RKO (cell line): ENCODE results near the gene ACY1.

ENCODE experiments used
- DNase-seq: peaks from one replicate; pipeline ENCODE4 v3.0.0-alpha.2; 2016; ENCODE audit warnings: low spot score

ACY1 gene

DNA sequence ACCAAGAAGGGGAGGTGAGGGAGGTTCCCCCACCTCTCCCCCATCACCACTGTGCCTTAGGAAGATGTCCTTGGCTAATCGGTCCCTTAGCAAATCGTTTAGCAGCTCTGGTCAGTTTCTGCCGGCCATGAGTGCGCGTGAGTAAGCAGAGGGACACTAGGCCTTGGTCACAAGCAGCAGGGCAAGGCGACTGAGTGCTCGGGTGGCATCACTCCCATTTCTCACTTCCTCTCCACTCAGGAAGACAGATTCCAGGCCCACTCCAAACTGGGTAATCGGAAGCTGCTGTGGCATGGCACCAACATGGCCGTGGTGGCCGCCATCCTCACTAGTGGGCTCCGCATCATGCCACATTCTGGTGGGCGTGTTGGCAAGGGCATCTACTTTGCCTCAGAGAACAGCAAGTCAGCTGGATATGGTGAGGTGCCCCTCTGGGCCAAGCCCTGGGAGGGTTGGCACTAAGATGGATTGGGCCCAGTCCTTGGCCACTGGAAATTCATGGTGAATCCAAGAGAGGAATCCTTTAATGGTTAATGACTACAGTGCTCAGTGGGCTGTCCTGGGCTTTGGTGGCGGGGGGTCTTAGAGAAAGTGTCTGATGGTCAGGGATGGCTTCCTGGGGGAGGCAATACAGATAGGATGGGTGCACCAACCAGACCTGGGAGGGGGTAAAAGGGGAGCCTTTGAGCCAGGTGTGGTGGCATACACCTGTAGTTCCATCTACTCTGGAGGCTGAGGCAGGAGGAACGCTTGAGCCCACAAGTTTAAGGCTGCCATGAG is 37.2 kb upstream of the ACY1 start:
- DNase-seq = no peak

DNA sequence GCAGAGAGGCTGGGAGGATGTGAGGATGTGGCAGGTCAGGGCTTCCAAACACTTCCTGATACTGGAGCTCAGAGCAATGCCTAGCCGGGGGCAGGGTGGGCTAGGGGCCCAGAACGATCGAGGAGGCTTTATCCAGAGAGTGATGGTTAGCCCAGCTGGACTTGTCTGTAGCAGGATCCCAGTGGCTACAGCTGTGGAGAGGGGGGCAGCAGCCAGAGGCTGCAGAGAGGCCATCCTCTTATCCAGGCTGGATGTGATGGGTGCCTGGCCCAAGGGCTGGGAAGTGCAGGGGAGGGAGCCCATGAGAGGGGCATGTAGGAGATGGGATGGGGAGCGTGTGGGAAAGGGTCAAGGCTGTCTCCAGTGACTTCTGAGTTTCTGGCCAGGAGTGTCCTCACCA is 36.5 kb upstream of the ACY1 start:
- DNase-seq = no peak

DNA sequence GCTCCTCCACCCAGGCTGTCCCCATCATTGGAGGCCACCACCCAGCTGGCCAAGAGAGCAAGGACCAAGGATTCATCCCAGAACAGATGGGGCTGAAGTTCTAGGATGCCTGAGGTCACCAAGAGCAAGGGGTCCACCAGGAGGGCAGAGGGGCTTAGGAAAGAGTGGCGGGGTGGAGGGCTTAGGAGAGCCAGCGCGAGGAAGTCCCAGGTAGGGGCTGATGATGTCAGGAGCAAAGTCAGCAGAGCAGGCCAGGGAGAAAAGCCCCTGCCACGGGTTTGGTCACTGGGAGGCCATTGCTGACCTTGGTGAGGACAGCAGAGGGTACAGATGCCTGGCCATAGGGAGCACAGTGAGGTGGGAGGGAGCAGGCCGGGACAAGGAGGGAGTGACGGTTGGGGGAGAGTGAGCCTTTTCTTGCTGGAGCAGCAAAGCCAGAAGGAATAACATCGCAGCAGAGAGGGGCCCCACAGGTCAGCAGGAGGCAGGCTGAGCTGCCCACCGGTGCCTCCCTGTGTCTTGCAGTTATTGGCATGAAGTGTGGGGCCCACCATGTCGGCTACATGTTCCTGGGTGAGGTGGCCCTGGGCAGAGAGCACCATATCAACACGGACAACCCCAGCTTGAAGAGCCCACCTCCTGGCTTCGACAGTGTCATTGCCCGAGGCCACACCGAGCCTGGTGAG is 36.0 kb upstream of the ACY1 start:
- no peak for DNase-seq

DNA sequence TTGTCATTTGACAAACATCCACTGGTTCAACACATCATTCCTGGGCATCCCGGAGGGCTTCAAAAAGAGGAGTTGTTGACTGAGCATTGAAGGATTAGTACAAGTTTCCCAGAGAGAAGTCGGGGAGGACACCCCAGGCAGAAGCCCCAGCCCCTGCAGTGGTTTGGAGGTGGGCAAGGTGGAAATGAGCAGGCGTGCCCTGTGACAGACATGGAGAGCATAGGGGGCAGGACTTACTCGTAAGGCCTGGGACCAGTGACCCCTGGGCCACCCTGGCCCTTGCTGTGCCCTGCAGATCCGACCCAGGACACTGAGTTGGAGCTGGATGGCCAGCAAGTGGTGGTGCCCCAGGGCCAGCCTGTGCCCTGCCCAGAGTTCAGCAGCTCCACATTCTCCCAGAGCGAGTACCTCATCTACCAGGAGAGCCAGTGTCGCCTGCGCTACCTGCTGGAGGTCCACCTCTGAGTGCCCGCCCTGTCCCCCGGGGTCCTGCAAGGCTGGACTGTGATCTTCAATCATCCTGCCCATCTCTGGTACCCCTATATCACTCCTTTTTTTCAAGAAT is 35.2 kb upstream of the ACY1 start:
- DNase-seq = no peak

DNA sequence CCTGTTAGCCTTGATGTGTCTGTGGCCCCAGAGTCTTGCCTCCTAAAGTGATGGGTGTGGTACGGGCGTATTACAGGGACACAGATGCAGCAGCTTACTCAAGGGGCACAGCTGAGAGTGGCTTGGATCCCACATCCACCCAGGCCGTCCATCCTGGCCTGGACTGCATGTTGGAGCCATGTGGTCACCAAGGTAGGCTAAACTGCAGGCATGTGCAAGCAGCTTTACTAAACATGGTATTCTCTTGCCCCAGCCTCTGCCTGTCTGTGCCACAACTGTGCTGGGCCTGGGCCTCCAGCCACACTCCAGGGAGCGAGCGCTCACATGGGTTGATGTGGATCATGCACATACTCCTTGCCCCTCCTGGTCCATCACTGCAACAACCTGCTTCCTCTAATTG is 34.2 kb upstream of the ACY1 start:
- DNase-seq = no peak

DNA sequence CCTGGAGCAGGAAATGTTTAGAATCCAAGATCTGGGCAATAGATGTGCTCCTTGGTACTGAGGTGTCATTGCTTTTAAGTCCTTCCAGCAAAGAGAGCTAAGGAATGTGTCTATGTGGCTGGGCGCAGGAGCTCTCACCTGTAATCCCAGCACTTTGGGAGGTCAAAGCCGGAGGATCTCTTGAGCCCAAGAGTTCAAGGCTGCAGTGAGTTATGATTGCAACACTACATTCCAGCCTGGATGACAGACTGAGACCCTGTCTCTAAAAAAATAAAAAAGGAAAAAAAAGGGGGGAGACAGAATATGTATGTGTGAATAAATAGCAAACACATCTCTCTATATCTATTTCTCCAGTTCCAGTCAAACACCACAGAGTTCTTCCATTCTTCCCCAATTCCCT is 32.4 kb upstream of the ACY1 start:
- DNase-seq = no peak

DNA sequence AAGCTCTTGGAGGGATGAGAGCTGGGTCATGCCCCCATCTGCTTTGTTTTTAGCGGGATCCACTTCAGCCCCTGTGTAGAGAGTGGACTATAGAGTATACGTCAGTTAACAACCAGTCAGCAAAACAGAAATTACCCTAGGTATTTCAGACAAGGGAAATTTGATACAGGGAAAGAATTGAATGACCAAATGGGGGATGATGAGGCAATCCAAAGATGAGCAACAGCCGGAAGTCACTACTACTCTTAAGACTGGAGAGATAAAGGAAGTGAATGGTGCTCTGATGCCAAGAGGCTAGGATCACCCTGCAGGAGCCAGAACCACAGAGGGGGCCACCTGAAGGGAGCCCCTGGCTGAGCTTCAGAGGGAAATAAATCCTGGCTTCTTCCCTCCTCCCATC is 29.9 kb upstream of the ACY1 start:
- peak; percentile 66 for DNase-seq

DNA sequence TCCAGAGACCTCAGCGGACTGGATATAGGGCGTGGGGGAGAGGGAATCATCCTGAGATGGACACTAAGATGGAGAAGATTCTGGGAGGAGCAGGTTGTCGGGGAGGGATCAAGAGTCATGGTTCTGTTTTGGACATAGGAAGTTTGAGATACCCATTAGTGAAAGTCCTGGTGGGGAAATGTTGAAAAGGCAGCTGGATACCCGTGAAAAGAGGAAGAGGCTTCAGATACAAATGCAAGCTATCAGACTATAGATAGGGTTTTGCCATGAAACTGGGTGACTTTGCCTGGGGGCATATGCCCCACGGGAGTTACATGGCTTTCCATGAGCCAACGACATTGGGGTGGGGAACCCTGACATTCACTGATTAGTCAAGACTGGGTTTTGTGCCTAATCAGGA is 29.2 kb upstream of the ACY1 start:
- no peak for DNase-seq

DNA sequence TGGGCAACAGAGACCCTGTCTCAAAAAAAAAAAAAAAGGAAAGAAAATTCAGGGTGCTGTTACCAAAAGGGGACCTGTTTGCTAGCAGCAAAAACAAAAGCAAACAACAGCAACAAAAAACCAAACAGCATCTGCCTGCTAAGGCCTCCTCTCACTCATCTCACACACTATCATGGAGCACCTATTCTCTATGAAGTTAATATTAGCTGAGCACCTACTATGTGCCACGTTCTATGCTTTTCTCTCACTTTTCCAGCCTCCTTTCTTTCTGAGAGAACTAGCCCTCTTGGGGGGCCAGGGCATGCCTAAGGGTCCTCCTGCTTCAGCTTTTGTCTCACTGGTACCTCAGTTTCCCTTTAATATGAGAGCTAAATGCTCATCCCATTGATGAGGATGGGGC is 28.6 kb upstream of the ACY1 start:
- no peak for DNase-seq

DNA sequence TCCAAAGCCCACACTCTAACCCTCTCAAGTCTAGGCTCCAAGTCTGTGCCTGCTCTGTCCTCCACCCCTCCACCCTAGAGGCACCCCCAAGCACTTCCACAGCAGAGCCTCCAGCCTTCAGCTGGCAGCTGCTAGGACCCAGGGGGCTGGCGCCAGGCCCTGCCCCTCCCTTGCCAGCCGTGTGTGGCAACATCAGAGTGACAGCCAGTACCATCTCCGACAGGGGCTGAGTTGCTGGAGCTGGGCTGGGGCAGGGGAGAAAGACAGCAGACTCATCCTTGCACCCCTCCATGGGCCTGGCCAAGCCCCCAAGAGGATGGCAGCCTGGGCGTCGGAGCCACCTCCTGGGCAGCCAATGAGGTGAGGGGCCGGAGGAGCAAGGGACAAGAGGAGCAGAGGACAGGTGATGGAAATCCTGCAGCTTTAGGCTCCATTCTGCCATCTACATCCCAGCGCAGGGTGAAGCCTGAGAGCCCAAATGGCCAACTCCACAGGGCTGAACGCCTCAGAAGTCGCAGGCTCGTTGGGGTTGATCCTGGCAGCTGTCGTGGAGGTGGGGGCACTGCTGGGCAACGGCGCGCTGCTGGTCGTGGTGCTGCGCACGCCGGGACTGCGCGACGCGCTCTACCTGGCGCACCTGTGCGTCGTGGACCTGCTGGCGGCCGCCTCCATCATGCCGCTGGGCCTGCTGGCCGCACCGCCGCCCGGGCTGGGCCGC is 28.0 kb upstream of the ACY1 start, which contains the start of gene GPR62:
TSS of gene GPR62 (plus strand) at position 207 of the 718 bp plus-strand sequence. CDS start at position 479, 272 bp downstream.
- DNase-seq = no peak

DNA sequence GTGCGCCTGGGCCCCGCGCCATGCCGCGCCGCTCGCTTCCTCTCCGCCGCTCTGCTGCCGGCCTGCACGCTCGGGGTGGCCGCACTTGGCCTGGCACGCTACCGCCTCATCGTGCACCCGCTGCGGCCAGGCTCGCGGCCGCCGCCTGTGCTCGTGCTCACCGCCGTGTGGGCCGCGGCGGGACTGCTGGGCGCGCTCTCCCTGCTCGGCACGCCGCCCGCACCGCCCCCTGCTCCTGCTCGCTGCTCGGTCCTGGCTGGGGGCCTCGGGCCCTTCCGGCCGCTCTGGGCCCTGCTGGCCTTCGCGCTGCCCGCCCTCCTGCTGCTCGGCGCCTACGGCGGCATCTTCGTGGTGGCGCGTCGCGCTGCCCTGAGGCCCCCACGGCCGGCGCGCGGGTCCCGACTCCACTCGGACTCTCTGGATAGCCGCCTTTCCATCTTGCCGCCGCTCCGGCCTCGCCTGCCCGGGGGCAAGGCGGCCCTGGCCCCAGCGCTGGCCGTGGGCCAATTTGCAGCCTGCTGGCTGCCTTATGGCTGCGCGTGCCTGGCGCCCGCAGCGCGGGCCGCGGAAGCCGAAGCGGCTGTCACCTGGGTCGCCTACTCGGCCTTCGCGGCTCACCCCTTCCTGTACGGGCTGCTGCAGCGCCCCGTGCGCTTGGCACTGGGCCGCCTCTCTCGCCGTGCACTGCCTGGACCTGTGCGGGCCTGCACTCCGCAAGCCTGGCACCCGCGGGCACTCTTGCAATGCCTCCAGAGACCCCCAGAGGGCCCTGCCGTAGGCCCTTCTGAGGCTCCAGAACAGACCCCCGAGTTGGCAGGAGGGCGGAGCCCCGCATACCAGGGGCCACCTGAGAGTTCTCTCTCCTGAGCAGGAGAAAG is 27.2 kb upstream of the ACY1 start:
- DNase-seq = no peak

DNA sequence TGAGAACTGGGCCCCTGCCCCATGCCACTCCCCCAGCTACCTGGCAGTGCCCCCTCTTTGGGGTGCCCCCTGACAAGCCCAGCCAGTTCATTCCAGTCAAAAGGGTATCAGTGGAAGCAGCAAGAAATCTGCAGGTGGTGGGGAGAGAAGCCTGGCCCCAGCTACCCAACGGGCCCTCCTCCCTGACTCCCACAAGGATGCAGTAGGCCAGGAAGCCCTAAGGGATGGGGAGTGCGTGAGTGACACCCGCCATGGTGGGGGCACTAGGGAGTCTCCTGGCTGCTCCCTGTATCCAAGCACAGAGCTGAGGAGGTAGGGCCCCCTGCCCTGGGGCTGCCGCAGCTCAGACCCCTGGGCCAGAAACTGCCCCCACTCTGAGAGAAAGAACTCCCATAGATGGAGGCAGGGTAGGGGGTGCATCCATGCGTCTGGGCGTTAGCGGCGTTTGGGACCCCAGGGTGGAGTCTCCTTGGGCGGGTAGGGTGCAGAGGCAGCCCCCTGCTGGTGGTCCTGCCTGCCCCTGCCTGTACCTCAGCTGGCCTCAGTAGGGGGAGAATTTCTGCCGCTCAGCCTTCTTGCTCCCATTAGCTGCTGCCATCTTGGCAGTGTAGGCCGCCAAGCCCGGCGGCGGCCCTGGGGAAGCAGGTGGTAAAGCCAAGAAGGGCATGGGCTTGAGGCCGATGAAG is 25.7 kb upstream of the ACY1 start:
- no peak for DNase-seq

DNA sequence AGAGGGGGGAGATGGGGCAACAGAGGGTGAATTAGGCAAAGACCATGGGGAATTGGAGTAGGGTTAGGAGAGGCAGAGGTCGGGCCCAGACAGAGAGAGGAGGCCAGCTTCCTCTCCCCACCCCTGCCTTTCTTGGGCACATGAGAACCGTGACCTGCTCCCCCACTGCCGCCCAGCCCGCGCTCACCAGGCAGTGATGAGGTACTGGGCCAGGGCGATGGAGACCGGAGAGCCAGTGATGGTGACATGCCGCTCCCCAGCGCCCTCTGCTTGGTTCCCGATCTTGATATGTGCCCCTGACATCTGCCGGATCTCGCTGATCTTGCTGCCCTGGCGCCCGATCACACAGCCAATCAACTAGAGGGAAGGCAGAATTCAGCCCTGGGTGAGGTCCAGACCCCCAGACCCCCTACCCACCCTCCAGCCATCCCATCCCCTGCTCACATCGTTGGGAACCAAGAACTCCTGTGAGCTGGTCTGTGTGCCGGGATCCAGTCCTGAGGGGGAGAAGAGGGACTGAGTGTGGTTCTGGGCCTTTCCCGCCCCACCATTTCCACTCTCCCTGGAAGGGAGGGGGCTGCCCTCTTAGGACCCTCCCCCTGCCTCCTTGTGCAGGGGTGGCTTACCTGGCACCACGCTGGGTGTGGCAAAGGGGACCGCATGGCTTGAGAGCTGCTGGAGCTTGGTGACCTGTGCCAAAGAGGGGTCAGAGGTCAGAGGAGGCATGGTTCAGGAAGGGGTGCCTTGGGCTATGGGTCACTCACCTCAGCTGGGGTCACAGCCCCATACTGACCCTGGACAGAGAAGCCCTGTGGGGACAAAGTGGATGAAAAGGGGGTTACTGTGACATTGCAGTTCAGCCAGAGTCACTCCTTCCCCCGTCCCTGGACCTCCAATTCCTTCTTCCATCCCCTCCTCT is 24.5 kb upstream of the ACY1 start:
- DNase-seq = no peak

DNA sequence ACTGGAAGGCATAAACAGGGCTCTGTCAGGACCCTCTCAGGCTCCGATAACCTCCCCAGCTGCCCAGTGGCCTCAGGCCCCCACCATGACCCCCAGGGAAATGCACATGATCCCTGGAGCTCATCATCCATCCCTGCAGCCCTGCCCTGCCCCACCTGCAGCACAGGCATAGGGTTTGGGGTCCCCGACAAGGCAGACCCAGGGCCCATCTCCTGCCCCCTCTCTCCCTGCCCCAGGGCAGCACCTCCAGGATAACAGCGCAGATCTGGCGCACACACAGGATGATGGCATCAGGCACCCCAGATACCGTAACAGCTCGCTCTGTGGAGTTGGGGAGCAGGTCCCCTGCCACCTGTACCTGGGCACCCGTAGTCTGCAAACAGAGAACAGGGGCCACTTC is 23.7 kb upstream of the ACY1 start:
- no peak for DNase-seq

DNA sequence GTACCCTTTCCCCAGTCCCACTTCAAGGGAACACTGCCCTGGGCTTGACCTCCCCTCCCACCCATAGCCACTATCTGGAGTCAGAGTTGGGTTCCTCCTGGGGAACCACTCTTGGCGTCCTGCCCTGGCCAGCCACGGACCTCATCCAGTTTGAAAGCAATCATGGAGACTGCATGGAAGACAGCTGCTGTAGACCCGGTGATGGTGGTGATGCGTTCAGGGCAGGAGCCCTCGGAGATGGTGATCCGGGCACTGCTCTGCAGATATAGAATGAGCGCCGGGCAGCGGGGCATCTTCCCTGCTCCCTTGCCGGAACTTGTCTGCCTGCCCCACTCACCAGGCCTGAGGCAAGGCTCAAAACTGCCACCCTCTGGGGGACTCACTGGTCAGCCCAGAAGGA is 22.9 kb upstream of the ACY1 start:
- DNase-seq = no peak

DNA sequence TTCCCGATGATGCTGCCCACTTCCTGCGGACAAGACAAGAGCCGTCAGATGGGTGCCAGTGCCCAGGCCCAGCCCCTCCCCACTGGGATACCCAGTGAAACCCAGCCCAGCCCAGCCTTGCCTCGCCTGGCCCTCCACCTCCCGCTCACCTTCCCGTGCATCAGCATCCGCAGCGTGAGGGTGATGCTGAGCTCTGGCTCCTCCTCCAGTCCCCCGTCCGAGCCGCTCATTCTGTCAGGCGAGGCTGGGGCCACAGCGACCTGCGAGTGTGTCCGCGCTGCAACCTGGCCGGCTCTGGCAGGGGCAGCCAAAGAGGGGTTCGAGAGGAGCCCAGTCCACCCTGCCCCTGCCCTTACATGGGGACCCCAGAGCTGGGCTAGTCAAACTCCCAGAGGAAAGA is 22.3 kb upstream of the ACY1 start:
- DNase-seq = no peak

DNA sequence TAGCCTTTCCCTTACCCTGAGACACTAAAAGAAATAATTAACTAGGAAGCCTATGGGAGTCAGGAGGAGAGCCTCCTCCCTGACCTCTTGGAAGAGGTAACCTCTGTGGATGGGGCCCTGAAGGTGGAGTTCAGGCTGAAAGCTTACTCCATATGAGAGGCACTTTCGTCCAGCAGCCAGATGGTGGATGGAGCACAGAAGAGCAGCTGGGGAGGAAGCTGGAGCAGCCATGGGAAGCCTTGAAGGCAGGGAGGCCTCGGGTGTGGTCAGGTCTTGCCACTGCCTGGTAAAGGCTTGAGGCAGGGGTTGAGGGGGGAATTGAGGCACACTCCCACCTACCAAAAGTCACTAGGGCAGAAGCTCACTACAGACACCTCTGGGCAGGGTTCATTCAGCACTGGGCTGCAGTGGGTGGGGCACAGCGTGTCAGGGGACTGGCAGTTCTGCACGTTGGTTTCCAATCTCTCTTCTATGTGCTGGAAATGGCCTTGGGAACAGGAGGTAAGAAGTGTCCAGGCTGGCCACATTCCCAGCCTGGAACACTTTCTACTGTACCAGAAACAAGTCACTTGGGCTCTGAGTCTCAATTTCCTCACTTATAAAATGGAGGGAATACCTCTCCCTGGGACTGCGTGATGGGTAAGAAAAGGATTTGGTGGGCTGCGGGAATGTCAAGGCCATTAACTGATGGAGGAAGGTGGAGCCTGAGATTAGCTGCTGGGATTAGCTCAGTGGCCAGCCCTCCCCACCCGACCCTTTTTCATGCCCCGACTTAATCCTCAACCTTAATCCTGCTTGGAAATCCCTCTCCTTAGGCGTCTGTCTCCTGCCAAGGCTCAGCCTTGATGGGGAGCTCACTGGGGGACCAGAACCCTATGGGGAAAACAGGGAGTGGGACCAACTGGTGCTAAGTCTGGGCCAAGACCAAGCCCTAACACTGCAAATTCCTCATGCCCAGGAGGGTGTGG is 21.4 kb upstream of the ACY1 start:
- no peak for DNase-seq

DNA sequence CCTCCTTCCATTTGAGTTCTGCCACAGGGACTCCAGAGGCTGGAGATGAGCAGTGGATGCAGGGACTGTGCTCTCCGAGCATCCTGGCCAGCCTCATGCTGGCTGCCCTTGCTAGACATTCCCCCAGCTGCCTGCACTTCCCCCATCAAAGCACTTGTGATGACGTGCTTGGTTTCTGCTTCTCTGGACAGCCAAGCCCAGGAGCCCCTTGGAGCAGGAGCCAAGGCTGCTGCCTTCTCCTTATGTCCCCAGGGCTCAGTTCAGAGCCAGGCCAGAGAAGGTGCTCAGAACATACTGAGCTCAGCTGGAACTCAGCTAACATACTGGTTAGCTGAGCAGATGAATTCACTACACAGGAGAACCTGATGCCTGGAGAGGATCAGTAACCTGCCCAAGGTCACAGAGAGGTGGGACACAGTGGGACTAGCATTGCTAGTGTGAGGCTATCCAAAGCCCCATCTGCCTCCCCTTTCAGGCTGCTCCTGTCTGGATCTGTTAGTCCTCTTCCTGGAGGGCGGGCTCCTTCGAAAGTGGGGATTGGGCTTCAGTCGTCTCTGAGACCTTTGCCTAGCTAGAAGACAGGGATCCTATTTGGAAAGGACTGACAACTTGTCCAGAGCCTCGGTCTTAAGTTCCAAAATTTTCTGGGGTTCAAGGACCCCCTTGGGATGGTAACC is 20.3 kb upstream of the ACY1 start:
- no peak for DNase-seq
